ENCODE measurements around the gene AP1S3. TPM values are rescaled to one million over a fixed set of nuclear protein-coding genes. Genes with fewer than 3 reads are reported as not detected.

Gene AP1S3
- total and polyA plus RNA-seq, 8 donors: 1.9 to 8.5 (median 3.8) TPM

- ATAC-seq (no peak), DNase-seq (no peak), FAIRE-seq (no peak)
- TF ChIP-seq CTCF (IDR thresholded peaks at IDR 0.05): no peak
- Histone ChIP-seq H3K9me3 (no peaks in the 10 kb centered on the region), H3K27ac (no peak overlapping the region), H3K4me1 (no peaks in the 10 kb centered on the region), H3K36me3 (no peaks in the 10 kb centered on the region), H3K27me3 (no peaks in the 10 kb centered on the region), H3K4me3 (no peak overlapping the region)
- intact Hi-C loops (cut with DNase I): no loop called here
- WGBS, 2 donors: 82 to 85% methylated on average over 3 of the region's 3 CpGs
These were observed 105.0 kb downstream of the AP1S3 start for GRCh38 chr2:223732346-223732745.

GRCh38 chr2:223731503-223731902 lies 105.9 kb downstream of the AP1S3 start:
- TF ChIP-seq CTCF (IDR thresholded peaks at IDR 0.05): no peak
- Histone ChIP-seq H3K27me3 (no peaks in the 10 kb centered on the region), H3K36me3 (no peaks in the 10 kb centered on the region), H3K27ac (no peak overlapping the region), H3K4me3 (no peak overlapping the region), H3K4me1 (no peaks in the 10 kb centered on the region), H3K9me3 (no peaks in the 10 kb centered on the region)
- WGBS, 2 donors: 70 to 75% methylated on average over 2 of the region's 2 CpGs
- intact Hi-C loops (cut with DNase I): no loop called here
- no peak for FAIRE-seq
- ATAC-seq: no peak
- no peak for DNase-seq

GRCh38 chr2:223729781-223730180 lies 107.6 kb downstream of the AP1S3 start:
- Histone ChIP-seq H3K36me3 (no peaks in the 10 kb centered on the region), H3K4me1 (no peaks in the 10 kb centered on the region), H3K27ac (no peak overlapping the region), H3K4me3 (no peak overlapping the region), H3K9me3 (no peaks in the 10 kb centered on the region), H3K27me3 (no peaks in the 10 kb centered on the region)
- no peak for TF ChIP-seq CTCF (IDR thresholded peaks at IDR 0.05)
- 91 to 93% methylated on average over 2 of the region's 2 CpGs for WGBS, 2 donors
- ATAC-seq (no peak), DNase-seq (no peak), FAIRE-seq (no peak)
- intact Hi-C loops (cut with DNase I): no loop called here

GRCh38 chr2:223727562-223727961 lies 109.8 kb downstream of the AP1S3 start:
- Histone ChIP-seq H3K27me3 (no peaks in the 10 kb centered on the region), H3K9me3 (no peaks in the 10 kb centered on the region), H3K4me1 (no peaks in the 10 kb centered on the region), H3K27ac (no peak overlapping the region), H3K4me3 (no peak overlapping the region), H3K36me3 (no peaks in the 10 kb centered on the region)
- TF ChIP-seq CTCF (IDR thresholded peaks at IDR 0.05): peak in 3 of 4 donors; percentile 30 to 39 (median 35)
- intact Hi-C loops (cut with DNase I): no loop called here
- DNase-seq (peak in 1 of 6 donors; percentile 45), FAIRE-seq (no peak), ATAC-seq (peak in 3 of 4 donors; percentile 73 to 80 (median 78))
- WGBS, 2 donors: 53 to 54% methylated on average over 7 of the region's 7 CpGs

- Histone ChIP-seq H3K9me3 (no peaks in the 10 kb centered on the region), H3K4me3 (no peak overlapping the region), H3K4me1 (no peaks in the 10 kb centered on the region), H3K36me3 (no peaks in the 10 kb centered on the region), H3K27ac (peak overlapping the region in 2 of 4 donors; percentile 48 to 59), H3K27me3 (no peaks in the 10 kb centered on the region)
- intact Hi-C loops (cut with DNase I): no loop called here
- WGBS, 2 donors: 83 to 86% methylated on average over 8 of the region's 8 CpGs
- no peak for TF ChIP-seq CTCF (IDR thresholded peaks at IDR 0.05)
- DNase-seq (no peak), FAIRE-seq (no peak), ATAC-seq (no peak)
These were observed 111.1 kb downstream of the AP1S3 start for GRCh38 chr2:223725986-223726970.
